GM13977 (cell line): ENCODE data around the gene SLC4A1.
A peak's percentile ranks its signal among the peaks of the same experiment; 100 is the strongest.

Experiments
- DNase-seq: peaks from one replicate; pipeline ENCODE4 v3.0.0; 2012; ENCODE audit warnings: low spot score
- CTCF ChIP-seq: IDR thresholded peaks from 2 replicates; pipeline ENCODE4 v1.5.1; 2012; ENCODE audit warnings: mild to moderate bottlenecking, control low read depth; ENCODE audit not compliant: insufficient read depth; ENCODE audit errors: extremely low read depth, missing control alignments
- in situ Hi-C: fragments of 300-500 bp; cut with MboI; formaldehyde crosslinking; loops from one replicate; pipeline ENCODE4 v1.12.0; 2022; ENCODE audit warnings: low sequenced_read_pairs, low pct_unique_long_range_greater_than_20kb, mixed read lengths, inconsistent platforms; ENCODE audit not compliant: unreplicated experiment

Gene SLC4A1

GRCh38 chr17:44312396-44313104 lies 44.6 kb upstream of the SLC4A1 start:
- TF ChIP-seq CTCF: no peak
- no peak for DNase-seq
- in situ Hi-C loops: no loop called here

DNA sequence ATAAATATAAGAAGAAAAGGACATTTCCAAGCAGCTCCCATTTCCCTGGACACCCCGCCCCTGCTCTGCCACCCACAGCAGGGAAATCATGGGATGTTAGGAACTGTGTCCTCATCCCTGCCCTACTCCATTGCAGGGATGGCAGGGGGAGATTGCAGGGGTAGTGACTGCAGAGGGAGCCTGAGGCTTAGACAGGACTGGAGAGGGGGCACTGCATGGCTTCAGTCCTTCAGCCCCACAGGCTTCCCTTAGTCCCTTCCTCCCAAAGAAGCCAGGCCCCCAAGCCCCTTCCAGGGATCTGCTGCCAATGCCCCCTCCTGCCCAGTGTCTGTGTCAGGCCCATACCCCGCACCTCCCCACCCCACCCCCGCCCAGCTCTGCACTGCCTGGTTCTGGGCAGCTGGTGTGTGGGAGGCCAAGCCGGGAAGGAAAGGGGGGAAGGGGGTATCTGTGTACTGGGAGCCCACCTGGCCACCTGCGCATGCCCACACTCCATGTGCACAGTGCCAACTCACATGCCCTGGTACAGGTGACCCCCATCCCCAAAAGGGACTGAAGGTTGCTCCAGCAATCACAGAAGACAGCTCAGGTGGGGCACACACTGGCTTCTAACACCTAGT lies 43.7 kb upstream of the SLC4A1 start:
- no peak for TF ChIP-seq CTCF
- in situ Hi-C loops: no loop called here
- no peak for DNase-seq

DNA sequence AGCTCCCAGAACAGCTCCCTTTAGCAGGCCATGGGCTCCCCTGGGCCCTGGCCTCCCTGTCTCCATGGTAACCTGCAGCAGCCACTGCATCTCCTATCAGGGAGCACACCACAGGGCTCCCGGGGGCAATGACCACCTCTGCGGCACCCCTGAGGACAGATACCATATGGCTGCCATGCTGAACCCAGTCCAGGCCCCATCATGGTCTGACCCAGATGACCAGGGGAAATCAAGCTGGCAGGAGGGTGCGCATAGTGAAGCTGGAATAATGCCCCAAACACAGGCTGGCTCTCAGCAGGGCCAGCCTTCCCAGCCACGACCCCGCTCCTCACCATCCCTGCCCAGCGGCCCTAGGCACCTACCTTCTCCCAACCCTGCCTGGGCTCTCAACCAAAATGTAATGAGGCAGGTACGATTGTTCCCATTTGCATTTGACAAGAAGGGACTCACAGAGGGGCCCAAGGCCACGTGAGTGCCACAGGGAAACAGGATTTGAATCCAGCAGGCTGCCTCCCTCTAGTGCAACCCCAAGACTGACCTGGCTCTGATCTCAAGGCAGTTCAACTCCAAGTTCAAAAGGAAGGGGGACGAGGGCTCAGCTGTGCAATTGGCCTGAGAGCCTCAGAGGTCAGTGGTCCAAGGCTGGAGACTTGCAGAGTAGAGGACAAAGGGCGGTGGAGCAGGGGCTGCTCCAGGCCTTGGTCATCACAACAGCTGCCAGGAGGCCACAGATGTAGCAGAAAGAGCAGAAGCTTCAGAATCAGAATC lies 42.9 kb upstream of the SLC4A1 start:
- peak; percentile 4 for DNase-seq
- in situ Hi-C loops: no loop called here

DNA sequence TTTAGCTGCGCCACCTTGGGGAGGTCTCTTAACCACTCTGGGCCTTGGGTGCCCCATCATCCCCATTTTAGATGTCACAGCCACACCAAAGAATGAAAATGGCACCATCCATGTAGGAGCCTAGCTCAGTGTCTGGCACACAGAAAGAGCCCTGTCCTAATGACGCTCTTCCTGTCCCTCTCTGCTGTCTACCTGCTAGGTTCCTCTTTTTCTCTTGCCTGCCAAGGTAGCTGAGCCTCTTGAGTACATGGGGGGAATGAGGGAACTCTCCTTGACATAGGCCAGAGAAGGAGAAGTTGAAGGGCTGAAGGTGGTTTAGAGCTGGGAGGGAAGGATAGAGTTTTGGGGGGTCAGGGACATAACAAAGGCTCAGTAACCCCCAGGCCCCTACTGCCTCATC lies 42.3 kb upstream of the SLC4A1 start:
- DNase-seq: peak; percentile 13
- no peak for TF ChIP-seq CTCF

More for the DNA sequence above, 42.9 kb upstream of the SLC4A1 start:
- TF ChIP-seq CTCF: no peak

DNA sequence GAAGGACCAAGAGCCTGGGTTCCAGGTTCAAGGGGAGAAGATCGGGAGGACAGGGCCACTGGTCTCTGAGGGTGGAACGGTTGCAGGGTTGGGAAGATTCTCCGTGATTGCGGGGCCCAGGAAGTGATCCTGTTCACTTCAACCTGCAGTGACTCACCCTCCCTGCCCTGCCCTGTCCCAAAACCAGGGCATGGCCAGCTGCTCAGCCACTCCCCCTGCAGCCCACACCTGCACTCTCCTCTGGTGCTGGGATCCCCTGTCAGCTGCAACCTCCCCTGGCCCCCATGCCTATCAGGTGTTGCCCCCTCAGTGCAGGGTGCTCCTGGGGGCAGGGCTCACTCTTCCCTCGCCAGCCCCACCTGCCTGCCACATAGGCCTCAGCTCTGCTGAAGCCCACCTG lies 41.5 kb upstream of the SLC4A1 start:
- no peak for TF ChIP-seq CTCF
- peak; percentile 24 for DNase-seq
- in situ Hi-C loops: no loop called here

More for the DNA sequence above, 42.3 kb upstream of the SLC4A1 start:
- in situ Hi-C loops: no loop called here

DNA sequence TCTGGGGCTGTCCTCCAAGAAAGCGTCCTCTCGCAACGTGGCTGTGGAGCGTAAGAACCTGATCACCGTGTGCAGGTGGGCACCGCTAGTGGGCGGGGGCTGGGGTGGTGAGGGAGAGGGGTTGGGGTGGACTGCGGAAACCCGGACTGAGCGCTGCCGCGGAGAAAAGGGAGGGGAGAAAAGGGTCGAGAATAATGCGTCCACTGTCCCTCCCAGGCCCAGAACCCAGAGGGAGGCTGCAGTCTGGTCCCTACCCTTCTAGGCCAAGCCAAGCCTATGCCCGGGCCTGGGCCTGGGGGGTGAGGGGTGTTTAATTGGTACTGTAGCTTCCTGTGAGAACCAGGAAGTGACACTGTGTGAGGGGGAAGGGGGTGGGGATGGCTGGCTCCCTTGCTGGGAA lies 40.9 kb upstream of the SLC4A1 start:
- in situ Hi-C loops: no loop called here
- no peak for TF ChIP-seq CTCF
- no peak for DNase-seq
